ENCODE data around the gene KBTBD8.

GRCh38 chr3:67000009-67000408, 1.9 kb downstream of the KBTBD8 start:
- TF ChIP-seq, protein P1, sequence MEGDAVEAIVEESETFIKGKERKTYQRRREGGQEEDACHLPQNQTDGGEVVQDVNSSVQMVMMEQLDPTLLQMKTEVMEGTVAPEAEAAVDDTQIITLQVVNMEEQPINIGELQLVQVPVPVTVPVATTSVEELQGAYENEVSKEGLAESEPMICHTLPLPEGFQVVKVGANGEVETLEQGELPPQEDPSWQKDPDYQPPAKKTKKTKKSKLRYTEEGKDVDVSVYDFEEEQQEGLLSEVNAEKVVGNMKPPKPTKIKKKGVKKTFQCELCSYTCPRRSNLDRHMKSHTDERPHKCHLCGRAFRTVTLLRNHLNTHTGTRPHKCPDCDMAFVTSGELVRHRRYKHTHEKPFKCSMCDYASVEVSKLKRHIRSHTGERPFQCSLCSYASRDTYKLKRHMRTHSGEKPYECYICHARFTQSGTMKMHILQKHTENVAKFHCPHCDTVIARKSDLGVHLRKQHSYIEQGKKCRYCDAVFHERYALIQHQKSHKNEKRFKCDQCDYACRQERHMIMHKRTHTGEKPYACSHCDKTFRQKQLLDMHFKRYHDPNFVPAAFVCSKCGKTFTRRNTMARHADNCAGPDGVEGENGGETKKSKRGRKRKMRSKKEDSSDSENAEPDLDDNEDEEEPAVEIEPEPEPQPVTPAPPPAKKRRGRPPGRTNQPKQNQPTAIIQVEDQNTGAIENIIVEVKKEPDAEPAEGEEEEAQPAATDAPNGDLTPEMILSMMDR (IDR thresholded peaks at IDR 0.05), result no peak
- no peak for TF ChIP-seq POLR2A (IDR thresholded peaks at IDR 0.05)

All from adrenal gland (tissue), 5 donors.